HG03520 (cell line): ENCODE measurements around the gene RFC3.
"Not testable (repeated sequence)": the region's sequence is repeated elsewhere in the genome, so short reads cannot be mapped to it uniquely, and the experiment has no call there.

Experiments used
- ATAC-seq: cut with Tn5 transposase; IDR thresholded peaks from one replicate; pipeline ENCODE4 v1.9.1; 2021; ENCODE audit warnings: mild to moderate bottlenecking, moderate library complexity; ENCODE audit not compliant: unreplicated experiment

Gene RFC3

DNA sequence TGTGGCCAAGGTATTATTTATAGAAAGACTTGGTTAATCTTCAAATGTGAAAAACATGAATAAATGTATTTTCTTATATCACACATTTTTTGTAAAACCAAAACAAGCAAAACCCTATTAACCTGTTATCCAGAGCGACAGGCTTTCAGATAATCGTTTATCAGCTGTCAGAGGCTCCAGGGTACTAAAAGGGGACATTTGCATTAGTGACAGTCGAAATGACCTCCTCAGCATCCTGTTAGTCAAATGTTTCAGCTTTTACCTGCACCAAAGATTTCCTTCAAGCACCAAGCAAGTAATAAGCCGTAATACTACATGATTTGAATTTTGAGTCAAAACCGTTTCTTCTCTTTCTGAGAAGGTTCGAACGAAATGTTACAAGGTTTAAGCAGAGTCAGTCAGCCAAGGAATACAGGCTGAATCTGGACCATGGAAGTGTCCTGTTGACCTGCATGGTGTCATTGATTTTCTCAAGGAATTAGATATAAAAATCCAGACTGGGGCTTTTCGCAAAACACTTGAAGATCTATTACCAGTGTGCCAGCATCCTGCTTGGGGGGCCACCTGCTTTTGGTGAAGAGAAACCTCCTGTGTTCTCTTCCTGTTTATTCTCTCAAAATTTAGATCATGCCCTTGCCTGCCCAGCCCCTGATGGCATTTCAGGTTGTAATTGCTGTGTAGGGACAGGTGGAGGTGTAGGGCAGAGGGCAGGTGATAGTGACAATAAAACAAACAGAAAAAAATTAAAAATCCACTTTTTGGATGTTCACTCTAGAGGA is 11.3 kb upstream of the RFC3 start:
- ATAC-seq, result no peak

GRCh38 chr13:33812829-33813228 is 5.1 kb upstream of the RFC3 start:
- not testable (repeated sequence) for ATAC-seq

DNA sequence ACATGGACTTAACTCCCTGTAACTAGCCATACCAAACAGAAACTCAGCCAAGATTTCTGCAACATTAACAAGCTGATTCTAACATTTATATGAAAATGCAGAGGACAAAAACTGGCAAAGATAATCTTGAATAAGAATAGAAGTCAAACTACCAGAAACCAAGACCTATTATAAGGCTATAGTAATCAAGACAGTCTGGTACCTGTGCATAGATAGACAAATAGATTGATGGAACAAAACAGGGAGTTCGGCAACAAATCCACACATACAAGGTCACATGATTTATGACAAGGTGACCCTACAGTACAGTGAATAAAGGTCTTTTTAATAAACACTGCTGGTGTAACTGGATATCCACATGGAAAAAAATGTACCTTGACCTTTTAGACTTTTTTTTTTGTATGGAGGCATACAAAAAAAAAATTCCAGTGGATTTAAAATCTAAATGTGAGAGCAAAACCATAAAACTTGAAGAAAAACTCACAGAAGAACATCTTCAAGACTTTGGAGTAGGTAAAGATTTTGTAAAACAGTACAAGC is 2.9 kb upstream of the RFC3 start:
- no peak for ATAC-seq

GRCh38 chr13:33816912-33817311 is 1.0 kb upstream of the RFC3 start:
- ATAC-seq, result no peak

DNA sequence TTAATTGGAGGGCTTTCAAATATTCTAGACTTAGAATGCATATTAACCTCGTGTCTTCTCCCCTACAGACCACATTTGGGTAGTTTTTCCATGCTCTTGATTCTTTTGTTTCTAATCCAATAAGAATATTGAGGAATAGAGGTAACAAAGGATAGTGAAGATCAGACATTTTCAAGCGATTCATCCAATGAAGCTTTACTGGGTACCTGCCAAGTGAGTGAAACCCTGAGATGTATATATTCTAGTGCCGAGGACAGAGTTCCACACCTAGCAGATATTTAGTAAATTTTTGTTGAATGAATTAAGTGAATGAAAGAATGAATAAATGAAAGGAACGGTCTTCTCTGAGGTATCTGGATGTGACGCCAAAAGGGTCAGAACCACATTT is 442 bp upstream of the RFC3 start:
- peak; percentile 11 for ATAC-seq

GRCh38 chr13:33825083-33825482 is 7.1 kb downstream of the RFC3 start:
- ATAC-seq, result no peak

GRCh38 chr13:33827139-33827538 is 9.2 kb downstream of the RFC3 start:
- ATAC-seq, result no peak

- no peak for ATAC-seq
Observed at GRCh38 chr13:33828431-33829129, 10.6 kb downstream of the RFC3 start.

DNA sequence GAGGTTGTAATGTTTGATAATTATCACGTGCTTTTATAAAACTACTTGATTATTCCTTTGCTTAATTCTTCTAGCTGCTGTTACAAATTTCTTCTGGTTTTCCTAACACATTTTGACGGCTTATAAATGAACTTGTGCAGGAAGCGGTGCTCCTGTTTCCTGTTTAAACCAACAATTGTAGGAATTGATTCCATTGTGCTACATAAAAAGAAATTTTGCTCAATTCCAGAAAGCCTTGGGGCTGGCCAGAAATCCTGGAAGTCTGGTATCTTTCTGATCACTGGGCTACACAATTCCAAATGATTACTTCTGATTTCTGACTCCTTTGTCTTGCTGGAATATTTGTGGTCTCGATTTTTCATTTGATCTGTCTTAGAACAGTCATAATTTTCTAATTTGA is 14.9 kb downstream of the RFC3 start:
- no peak for ATAC-seq

- ATAC-seq, result no peak
Observed at GRCh38 chr13:33838647-33839046, 20.7 kb downstream of the RFC3 start.

DNA sequence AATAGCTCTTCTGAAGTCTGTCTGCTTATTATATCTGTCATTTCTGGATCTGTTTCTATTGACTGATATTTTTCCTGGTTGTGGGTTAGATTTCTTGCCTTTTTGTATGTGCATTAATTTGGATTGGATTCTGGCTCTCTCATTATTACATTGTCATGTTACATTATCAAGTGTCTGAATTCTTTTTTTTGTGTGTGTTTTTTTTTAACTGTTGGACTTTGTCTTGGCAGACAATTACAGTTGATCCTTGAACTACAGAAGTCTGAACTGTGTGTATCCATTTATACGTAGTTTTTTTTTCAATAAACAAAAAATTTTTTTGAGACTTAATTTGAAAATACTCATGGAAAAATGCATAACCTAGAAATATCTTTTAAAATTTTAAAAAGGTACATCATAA is 22.5 kb downstream of the RFC3 start:
- no peak for ATAC-seq

DNA sequence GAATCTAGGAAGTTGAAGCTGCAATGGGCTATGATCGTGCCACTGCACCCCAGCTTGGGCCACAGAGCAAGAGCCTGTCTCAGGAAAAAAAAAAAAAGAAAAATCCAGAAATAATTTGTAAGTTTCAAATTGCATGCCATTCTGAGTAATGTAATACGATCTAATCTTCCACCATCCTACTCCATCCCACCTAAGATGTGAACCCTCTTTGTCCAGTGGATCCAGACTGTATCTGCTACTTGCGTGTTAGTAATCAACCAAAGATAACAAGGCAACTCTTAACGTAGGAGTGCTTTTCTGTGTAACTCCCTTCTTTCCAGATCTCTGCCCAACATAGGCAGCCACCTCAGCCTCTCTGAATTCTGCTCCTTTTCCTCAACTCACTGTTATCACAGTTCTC is 24.3 kb downstream of the RFC3 start:
- ATAC-seq, result no peak

DNA sequence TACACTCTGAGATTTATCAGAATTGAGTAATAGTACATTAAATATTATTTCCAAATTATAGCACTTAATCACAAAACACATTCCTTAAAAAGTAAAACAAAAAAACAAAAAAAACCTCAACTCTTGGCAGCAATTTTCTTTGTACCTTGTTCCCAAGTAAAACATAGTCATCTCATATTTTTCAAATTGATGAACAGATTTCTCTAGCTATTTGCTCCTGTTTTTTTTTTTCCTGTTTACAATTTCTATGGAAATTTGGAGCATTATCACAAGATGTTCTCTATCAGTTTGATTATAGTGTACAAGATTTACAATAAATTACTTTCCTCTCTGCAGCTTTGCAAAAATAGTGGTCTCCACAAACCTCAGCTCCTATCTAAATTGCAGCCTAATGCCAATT is 25.0 kb downstream of the RFC3 start:
- no peak for ATAC-seq

DNA sequence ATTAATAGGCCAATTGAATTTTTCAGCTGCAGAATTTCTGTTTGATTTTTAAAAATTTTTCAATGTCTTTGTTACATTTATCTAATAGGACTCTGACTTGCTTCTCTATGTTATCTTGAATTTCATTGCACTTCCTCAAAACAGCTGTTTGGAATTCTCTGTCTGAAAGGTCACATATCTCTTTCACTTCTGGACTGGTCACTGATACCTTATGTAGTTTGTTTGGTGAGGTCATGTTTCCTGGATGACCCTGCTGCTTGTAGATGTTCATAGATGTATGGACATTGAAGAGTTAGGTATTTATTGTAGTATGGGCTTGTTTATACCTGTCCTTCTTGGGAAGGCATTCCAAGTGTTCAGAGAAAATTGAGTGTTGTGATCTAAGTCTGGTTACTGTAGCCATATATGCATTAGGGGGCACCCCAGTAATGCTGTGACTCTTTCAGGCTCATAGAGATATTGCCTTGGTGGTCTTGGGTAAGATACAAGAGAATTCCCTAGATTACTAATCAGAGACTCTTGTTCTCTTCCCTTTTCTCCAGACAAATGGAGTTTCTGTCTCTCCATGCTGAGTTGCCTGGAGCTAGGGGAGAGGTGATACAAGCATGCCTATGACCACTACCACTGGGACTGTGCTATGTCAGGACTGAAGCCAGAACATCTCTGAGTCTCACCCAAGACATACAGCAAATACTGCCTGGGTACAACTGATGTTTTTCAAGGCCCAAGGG is 27.8 kb downstream of the RFC3 start:
- no peak for ATAC-seq

DNA sequence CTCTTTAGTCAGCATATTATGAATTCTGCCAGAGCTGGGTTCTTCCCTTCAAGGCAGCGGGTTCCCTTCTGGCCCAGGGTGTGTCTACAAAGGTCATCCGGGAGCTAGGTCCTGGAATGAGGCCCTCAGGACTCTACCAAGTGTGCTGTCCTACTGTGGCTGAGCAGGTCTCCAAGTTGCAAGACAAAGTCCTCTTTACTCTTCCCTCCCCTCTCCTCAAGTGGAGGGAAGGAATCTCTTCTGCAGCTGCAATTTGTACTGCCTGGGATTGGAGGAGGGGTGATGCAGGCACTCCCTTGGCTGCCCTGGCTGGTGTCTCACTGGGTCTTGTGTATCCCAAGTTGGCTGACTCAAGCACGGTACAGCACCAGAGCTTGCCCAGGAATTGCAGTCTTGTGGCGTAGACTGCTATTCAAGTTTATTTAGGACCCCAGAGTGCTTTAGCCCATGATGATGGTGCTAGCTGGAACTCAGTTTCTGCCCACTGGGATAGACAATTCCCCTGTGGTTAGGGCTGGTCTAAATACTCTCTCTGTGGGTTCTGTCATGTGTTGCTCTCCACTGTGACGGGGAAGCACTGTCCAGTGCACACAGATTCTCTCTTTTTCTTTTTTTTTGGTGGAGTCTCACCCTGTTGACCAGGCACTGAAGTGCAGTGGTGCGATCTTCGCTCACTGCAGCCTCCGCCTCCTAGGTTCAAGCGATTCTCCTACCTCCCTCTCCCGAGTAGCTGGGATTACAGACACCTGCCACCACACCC is 28.5 kb downstream of the RFC3 start:
- no peak for ATAC-seq

DNA sequence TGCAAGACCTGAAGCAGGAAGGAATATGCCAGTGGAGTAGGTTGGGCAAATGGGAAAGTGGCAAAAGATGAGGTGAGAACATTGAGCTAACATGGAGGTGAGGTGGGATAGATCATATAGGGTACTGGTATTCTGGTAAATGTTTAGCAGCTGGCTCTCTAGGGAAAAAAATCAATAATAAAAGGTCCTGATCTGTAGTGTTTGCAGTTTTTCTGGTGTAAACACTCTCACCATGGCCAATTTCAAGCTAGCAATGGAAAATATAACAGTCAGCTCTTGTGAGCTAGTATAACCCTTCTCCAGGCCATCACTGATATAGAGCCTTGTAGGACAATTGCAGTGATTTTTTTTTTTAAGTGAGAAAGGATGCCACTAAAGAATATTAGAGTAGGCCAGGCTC is 31.3 kb downstream of the RFC3 start:
- ATAC-seq, result no peak

DNA sequence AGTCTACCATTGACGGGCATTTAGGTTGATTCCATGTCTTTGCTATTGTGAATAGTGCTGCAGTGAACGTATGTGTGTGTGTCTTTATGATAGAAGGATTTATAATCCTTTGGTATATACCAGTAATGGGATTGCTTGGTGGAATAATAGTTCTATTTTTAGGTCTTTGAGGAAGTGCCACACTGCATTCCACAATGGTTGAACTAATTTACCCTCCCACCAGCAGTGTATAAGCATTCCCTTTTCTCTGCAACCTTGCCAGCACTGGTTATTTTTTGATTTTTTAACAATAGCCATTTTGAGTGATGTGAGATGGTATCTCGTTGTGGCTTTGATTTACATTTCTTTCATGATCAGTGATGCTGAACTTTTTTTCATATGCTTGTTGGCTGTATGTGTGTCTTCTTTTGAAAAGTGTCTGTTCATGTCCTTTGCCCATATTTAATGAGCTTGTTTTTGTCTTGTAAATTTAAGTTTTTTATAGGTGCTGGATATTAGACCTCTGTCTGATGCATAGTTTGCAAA is 37.5 kb downstream of the RFC3 start:
- ATAC-seq, result no peak

DNA sequence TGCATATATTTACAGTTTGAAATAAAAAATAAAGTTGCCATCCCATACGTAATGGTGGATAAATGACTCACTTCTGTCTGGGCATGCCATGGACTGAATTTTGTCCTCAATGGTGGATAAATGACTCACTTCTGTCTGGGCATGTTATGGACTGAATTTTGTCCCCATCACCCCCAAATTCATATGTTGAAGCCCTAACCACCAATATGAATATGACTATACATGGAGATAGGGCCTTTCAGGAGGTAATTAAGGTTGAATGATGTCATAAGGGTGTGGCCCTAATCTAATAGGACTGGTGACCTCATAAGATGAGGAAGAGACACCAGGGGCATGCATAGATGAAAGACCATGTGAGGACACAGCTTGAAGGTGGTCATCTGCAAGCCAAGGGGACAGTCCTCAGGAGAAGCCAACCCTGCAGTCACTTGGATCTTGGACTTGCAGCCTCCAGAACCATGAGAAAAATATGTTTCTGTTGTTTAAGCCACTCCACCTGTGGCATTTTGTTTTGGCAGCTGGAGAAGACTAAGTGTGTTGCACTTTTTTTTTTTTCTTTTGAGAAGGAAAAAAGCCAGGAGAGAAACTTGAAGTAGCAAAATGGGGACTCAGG is 41.8 kb downstream of the RFC3 start:
- ATAC-seq, result no peak

- no peak for ATAC-seq
Observed at GRCh38 chr13:33860526-33860925, 42.6 kb downstream of the RFC3 start.

DNA sequence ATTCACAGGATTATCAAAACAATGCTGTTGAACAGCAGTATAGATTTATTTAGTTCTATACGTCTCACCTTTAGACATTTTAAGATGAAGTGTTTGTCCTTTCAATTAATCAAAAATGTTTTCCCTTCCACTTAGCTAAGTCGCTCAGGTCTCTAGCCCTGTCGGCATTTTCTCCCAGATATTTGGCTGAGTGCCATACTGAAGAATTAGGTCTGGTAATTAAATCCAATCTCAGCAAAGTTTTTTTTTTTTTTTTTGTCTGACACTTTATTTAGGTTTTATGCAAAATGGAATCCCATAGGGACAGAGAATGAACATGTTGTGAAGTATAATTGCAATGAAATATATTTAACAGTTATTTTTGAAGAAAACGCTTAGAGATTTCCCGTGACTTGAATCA is 44.1 kb downstream of the RFC3 start:
- no peak for ATAC-seq
